ENCODE results near the gene SYNGR1.
"Not testable (repeated sequence)": the region's sequence is repeated elsewhere in the genome, so short reads cannot be mapped to it uniquely, and the experiment has no call there.

SYNGR1 gene

GRCh38 chr22:39351689-39352214 lies 2.0 kb downstream of the SYNGR1 start:
- peak; percentile 34 for DNase-seq

GRCh38 chr22:39352306-39352891 lies 2.6 kb downstream of the SYNGR1 start:
- no peak for DNase-seq

GRCh38 chr22:39353346-39353745 lies 3.6 kb downstream of the SYNGR1 start:
- no peak for DNase-seq

- DNase-seq = no peak
Measured at GRCh38 chr22:39355080-39355479, 5.3 kb downstream of the SYNGR1 start.

GRCh38 chr22:39355805-39356204 lies 6.0 kb downstream of the SYNGR1 start:
- not testable (repeated sequence) for DNase-seq

GRCh38 chr22:39356464-39356863 lies 6.7 kb downstream of the SYNGR1 start:
- DNase-seq = no peak

- DNase-seq = not testable (repeated sequence)
Measured at GRCh38 chr22:39357110-39358108, 7.6 kb downstream of the SYNGR1 start.

GRCh38 chr22:39358197-39358596 lies 8.4 kb downstream of the SYNGR1 start:
- not testable (repeated sequence) for DNase-seq

- no peak for DNase-seq
Measured at GRCh38 chr22:39359659-39360195, 9.9 kb downstream of the SYNGR1 start.

GRCh38 chr22:39360242-39360641 lies 10.5 kb downstream of the SYNGR1 start:
- DNase-seq = no peak

GRCh38 chr22:39360674-39361413 lies 11.1 kb downstream of the SYNGR1 start:
- DNase-seq = no peak

- no peak for DNase-seq
Measured at GRCh38 chr22:39361496-39361895, 11.7 kb downstream of the SYNGR1 start.

- DNase-seq = peak; percentile 58
Measured at GRCh38 chr22:39362271-39362670, 12.5 kb downstream of the SYNGR1 start.

- DNase-seq = no peak
Measured at GRCh38 chr22:39362932-39363331, 13.1 kb downstream of the SYNGR1 start.

- DNase-seq = peak; percentile 49
Measured at GRCh38 chr22:39363751-39364515, 14.1 kb downstream of the SYNGR1 start.

GRCh38 chr22:39364714-39365491 lies 15.1 kb downstream of the SYNGR1 start:
- no peak for DNase-seq

GRCh38 chr22:39365492-39365780 lies 15.6 kb downstream of the SYNGR1 start:
- DNase-seq = no peak

GRCh38 chr22:39367035-39367434 lies 17.2 kb downstream of the SYNGR1 start:
- no peak for DNase-seq

GRCh38 chr22:39368461-39368911 lies 18.7 kb downstream of the SYNGR1 start:
- no peak for DNase-seq

- no peak for DNase-seq
Measured at GRCh38 chr22:39369186-39369585, 19.4 kb downstream of the SYNGR1 start.

- DNase-seq = no peak
Measured at GRCh38 chr22:39369586-39369985, 19.8 kb downstream of the SYNGR1 start.
